K562 (cell line): ENCODE data around the gene EHD2. TPM values are rescaled to one million over a fixed set of nuclear protein-coding genes. Genes with fewer than 3 reads are reported as not detected.

Experiments
- ERF ChIP-seq: fragments of 450-650 bp; formaldehyde crosslinking; IDR thresholded peaks from 2 replicates; pipeline ENCODE4 v1.4.0; 2020; ENCODE audit warnings: mild to moderate bottlenecking, mixed read lengths
- GTF2E2 ChIP-seq: fragments of 200-800 bp; sonication (Bioruptor generic); IDR thresholded peaks from 2 replicates; pipeline ENCODE4 v1.6.1; 2016; ENCODE audit warnings: missing genetic modification characterization, missing compliant biosample characterization
- JUNB ChIP-seq: fragments of 450-650 bp; formaldehyde crosslinking; conservative IDR thresholded peaks from 2 replicates; pipeline ENCODE4 v1.4.0; 2020; ENCODE audit warnings: mild to moderate bottlenecking
- MTF1 ChIP-seq: fragments of 250-450 bp; sonication (Bioruptor Pico); IDR thresholded peaks from 2 replicates; pipeline ENCODE4 v1.9.0; 2021; ENCODE audit warnings: moderate library complexity, mild to moderate bottlenecking, inconsistent platforms, borderline replicate concordance
- NBN ChIP-seq: fragments of 450-650 bp; IDR thresholded peaks from 2 replicates; pipeline ENCODE4 v1.6.1; 2016; ENCODE audit warnings: low read depth, mild to moderate bottlenecking
- NR2C1 ChIP-seq, 2 experiments: fragments of 450-650 bp; IDR thresholded peaks; 2 replicates each; pipeline ENCODE4 v1.6.1; 2017; ENCODE audit warnings: mild to moderate bottlenecking in 2 of 2, antibody characterized with exemption in 1 of 2, inconsistent platforms in 1 of 2, missing compliant biosample characterization in 1 of 2, missing genetic modification characterization in 1 of 2
- RBM15 ChIP-seq: fragments of 200-400 bp; formaldehyde crosslinking; IDR thresholded peaks from 2 replicates; pipeline ENCODE4 v1.6.1; 2018; ENCODE audit warnings: mild to moderate bottlenecking, low read length, moderate library complexity; ENCODE audit not compliant: insufficient read depth
- RUNX1 ChIP-seq: sonication (generic); IDR thresholded peaks from 2 replicates; pipeline ENCODE4 v1.6.1; 2016; ENCODE audit warnings: antibody characterized with exemption, low read depth
- SAFB ChIP-seq: fragments of 200-400 bp; formaldehyde crosslinking; IDR thresholded peaks from 2 replicates; pipeline ENCODE4 v1.6.1; 2017; ENCODE audit warnings: low read depth, low read length, borderline replicate concordance
- TSC22D4 ChIP-seq: fragments of 450-650 bp; IDR thresholded peaks from 2 replicates; pipeline ENCODE4 v1.6.1; 2016; ENCODE audit warnings: missing genetic modification characterization, missing biosample characterization, control low read depth
- ZFP30 ChIP-seq: fragments of 250-450 bp; sonication (Bioruptor Pico); IDR thresholded peaks from 2 replicates; pipeline ENCODE4 v1.8.0; 2022; ENCODE audit warnings: moderate library complexity, mild to moderate bottlenecking, inconsistent platforms, borderline replicate concordance
- polyA plus RNA-seq, 8 experiments: library from polyadenylated mRNA; depleted of rRNA in 4 of 8; stranded (reverse) in 5 of 8; unstranded in 3 of 8; fragments of >200 nt; fragmentation: Nextera tagmentation in 2 of 8; fragmentation: Illumina TruSeq in 1 of 8; extraction: Ambion mirVana in 2 of 8; extraction: Trizol in 1 of 8; gene quantifications; 2 replicates each; pipeline versions ENCODE4 v1.2.1 to v1.2.3, GENCODE V29; 2011 to 2014; ENCODE audit warnings: inconsistent platforms in 1 of 8, missing spikeins in 1 of 8
- total RNA-seq, 7 experiments: library from RNA; depleted of rRNA in 6 of 7; stranded (reverse); fragments of >200 nt in 6 of 7; fragmentation: Illumina TruSeq in 2 of 7; extraction: Trizol in 2 of 7; gene quantifications; 2 replicates each; pipeline versions ENCODE4 v1.2.1 to v1.2.3, GENCODE V29; 2011 to 2021; ENCODE audit warnings: low replicate concordance in 1 of 7
- TF ChIP-seq, protein P1 (sequence below): fragments of 450-650 bp; IDR thresholded peaks from 2 replicates; pipeline ENCODE4 v1.6.1; 2018; ENCODE audit warnings: mild to moderate bottlenecking, low read depth; ENCODE audit not compliant: partially characterized antibody
- TF ChIP-seq, protein P2 (sequence below): fragments of 450-650 bp; formaldehyde crosslinking; IDR thresholded peaks from 2 replicates; pipeline ENCODE4 v1.4.0; 2020; ENCODE audit warnings: mild to moderate bottlenecking
- TF ChIP-seq, protein P3 (sequence below): fragments of 450-650 bp; IDR thresholded peaks from 2 replicates; pipeline ENCODE4 v1.7.1; 2018; ENCODE audit warnings: mild to moderate bottlenecking, low read depth; ENCODE audit not compliant: partially characterized antibody
- TF ChIP-seq, protein P4 (sequence below): fragments of 250-450 bp; sonication (Bioruptor Pico); IDR thresholded peaks from 2 replicates; pipeline ENCODE4 v1.5.0; 2021; ENCODE audit warnings: mild to moderate bottlenecking, borderline replicate concordance

EHD2 gene
- total and polyA plus RNA-seq, 9 of the 15 experiments (the other 6 are each of a cell fraction or from before 2014, with no cell fraction given): 1.7 to 32.2 (median 3.0) TPM

DNA sequence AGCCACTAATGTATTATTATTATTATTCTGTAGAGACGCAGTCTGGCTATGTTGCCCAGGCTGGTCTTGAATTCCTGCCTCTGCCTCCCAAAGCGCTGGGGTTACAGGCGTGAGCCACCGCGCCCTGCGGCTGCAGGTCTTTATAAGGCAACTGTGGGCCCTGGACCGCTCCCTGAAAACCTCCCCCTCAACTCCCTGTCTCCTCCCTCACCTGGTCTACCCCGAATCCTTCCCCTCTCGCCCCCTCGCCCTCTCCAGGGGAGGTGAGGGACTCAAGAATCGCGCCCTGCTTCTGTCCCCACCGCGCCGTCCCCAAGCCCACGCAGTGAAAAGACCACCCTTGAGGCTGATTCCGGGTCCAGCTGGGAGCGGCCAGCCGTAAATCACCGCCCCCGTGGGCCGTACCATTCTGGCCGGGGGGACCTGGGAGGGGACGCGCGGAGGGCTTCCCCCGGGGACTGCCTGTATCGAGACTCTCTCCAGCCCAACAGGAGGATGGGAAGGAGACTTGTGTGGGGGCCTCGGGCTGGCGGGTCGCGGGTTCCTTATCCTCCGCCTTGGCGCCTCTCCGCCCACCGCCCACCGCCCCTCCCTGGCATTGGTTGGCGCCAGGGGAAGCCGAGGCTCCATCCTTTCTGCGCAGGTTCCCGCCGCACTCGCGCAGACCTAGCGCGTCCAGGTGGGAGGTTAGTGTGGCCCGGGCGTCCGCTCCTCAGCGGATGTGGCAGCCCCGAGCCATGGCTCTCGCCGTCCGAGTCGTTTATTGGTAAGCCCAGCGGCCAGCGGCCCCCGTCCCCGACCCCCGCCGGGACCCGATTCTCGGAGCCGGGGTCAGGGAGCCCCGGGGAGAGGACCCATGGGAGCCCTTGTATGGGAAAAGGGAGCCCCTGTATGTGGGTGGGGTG, 65.1 kb downstream of the EHD2 start, which contains the start of gene SELENOW (continued):
- TF ChIP-seq, protein P1, sequence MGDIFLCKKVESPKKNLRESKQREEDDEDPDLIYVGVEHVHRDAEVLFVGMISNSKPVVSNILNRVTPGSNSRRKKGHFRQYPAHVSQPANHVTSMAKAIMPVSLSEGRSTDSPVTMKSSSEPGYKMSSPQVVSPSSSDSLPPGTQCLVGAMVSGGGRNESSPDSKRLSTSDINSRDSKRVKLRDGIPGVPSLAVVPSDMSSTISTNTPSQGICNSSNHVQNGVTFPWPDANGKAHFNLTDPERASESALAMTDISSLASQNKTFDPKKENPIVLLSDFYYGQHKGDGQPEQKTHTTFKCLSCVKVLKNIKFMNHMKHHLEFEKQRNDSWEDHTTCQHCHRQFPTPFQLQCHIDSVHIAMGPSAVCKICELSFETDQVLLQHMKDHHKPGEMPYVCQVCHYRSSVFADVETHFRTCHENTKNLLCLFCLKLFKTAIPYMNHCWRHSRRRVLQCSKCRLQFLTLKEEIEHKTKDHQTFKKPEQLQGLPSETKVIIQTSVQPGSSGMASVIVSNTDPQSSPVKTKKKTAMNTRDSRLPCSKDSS: no peak
- TF ChIP-seq NR2C1 (IDR thresholded peaks at IDR 0.05) (no peak), NR2C1 (tag; IDR thresholded peaks at IDR 0.05) (no peak), MTF1 (CRISPR knock-in tag) (no peak), ERF (CRISPR knock-in tag) (no peak), RBM15 (no peak), SAFB (no peak), ZFP30 (no peak), TSC22D4 (tag) (no peak), GTF2E2 (tag) (no peak; the same call in 1 of the 2 replicates), NBN (peak; percentile 74), RUNX1 (peak; percentile 19; the same call in 1 of the 2 replicates), JUNB (no peak)
- TF ChIP-seq, protein P2, sequence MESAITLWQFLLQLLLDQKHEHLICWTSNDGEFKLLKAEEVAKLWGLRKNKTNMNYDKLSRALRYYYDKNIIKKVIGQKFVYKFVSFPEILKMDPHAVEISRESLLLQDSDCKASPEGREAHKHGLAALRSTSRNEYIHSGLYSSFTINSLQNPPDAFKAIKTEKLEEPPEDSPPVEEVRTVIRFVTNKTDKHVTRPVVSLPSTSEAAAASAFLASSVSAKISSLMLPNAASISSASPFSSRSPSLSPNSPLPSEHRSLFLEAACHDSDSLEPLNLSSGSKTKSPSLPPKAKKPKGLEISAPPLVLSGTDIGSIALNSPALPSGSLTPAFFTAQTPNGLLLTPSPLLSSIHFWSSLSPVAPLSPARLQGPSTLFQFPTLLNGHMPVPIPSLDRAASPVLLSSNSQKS: no peak
- TF ChIP-seq, protein P3, sequence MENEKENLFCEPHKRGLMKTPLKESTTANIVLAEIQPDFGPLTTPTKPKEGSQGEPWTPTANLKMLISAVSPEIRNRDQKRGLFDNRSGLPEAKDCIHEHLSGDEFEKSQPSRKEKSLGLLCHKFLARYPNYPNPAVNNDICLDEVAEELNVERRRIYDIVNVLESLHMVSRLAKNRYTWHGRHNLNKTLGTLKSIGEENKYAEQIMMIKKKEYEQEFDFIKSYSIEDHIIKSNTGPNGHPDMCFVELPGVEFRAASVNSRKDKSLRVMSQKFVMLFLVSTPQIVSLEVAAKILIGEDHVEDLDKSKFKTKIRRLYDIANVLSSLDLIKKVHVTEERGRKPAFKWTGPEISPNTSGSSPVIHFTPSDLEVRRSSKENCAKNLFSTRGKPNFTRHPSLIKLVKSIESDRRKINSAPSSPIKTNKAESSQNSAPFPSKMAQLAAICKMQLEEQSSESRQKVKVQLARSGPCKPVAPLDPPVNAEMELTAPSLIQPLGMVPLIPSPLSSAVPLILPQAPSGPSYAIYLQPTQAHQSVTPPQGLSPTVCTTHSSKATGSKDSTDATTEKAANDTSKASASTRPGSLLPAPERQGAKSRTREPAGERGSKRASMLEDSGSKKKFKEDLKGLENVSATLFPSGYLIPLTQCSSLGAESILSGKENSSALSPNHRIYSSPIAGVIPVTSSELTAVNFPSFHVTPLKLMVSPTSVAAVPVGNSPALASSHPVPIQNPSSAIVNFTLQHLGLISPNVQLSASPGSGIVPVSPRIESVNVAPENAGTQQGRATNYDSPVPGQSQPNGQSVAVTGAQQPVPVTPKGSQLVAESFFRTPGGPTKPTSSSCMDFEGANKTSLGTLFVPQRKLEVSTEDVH: no peak
- TF ChIP-seq, protein P4, sequence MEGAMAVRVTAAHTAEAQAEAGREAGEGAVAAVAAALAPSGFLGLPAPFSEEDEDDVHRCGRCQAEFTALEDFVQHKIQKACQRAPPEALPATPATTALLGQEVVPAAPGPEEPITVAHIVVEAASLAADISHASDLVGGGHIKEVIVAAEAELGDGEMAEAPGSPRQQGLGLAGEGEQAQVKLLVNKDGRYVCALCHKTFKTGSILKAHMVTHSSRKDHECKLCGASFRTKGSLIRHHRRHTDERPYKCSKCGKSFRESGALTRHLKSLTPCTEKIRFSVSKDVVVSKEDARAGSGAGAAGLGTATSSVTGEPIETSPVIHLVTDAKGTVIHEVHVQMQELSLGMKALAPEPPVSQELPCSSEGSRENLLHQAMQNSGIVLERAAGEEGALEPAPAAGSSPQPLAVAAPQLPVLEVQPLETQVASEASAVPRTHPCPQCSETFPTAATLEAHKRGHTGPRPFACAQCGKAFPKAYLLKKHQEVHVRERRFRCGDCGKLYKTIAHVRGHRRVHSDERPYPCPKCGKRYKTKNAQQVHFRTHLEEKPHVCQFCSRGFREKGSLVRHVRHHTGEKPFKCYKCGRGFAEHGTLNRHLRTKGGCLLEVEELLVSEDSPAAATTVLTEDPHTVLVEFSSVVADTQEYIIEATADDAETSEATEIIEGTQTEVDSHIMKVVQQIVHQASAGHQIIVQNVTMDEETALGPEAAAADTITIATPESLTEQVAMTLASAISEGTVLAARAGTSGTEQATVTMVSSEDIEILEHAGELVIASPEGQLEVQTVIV: no peak; the same call in 1 of the 2 replicates
